ENCODE data around the gene ZBTB17. TPM values are rescaled to one million over a fixed set of nuclear protein-coding genes. Genes with fewer than 3 reads are reported as not detected.
"Not testable (repeated sequence)": the region's sequence is repeated elsewhere in the genome, so short reads cannot be mapped to it uniquely, and the experiment has no call there.

Gene ZBTB17
- total RNA-seq, 1 donor from 2014 or later = 86.9 TPM

GRCh38 chr1:15916417-15916816 lies 59.5 kb downstream of the ZBTB17 start:
- Mint-ChIP-seq H3K27ac (ENCODE audit: unreplicated experiment) (no peak overlapping the region), H3K27me3 (ENCODE audit: unreplicated experiment) (peaks cover 2% of the 10 kb centered on the region), H3K4me3 (ENCODE audit: unreplicated experiment) (no peak overlapping the region), H3K9me3 (ENCODE audit: unreplicated experiment) (no peaks in the 10 kb centered on the region), H3K36me3 (ENCODE audit: unreplicated experiment) (no peaks in the 10 kb centered on the region), H3K4me1 (ENCODE audit: low read depth, unreplicated experiment) (no peaks in the 10 kb centered on the region)
- no peak for DNase-seq
- TF ChIP-seq CTCF (IDR thresholded peaks at IDR 0.05; ENCODE audit: partially characterized antibody, unreplicated experiment) = no peak

DNA sequence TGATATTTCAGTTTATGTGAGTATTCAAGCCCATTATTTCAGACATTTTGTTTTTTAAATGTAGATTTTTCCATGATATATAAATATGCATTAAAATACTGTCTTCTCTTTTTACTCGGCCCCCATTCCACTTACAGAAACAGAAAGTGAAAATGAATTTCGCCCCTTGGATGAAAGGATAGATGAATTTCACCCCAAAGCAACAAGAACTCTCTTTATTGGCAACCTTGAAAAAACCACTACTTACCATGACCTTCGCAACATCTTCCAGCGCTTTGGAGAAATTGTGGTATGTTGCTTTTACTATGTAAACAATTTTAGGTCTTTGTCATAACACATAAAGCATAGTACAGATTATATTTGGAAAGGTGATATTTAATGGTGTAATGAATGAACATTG lies 59.9 kb downstream of the ZBTB17 start:
- H3K4me3 Mint-ChIP-seq (ENCODE audit: unreplicated experiment) = no peak overlapping the region
- no peak for TF ChIP-seq CTCF (IDR thresholded peaks at IDR 0.05; ENCODE audit: partially characterized antibody, unreplicated experiment)
- no peak for DNase-seq
- no peaks in the 10 kb centered on the region for H3K9me3 Mint-ChIP-seq (ENCODE audit: unreplicated experiment)
- H3K27me3 Mint-ChIP-seq (ENCODE audit: unreplicated experiment) = peaks cover 2% of the 10 kb centered on the region
- H3K27ac Mint-ChIP-seq (ENCODE audit: unreplicated experiment) = no peak overlapping the region
- no peaks in the 10 kb centered on the region for H3K4me1 Mint-ChIP-seq (ENCODE audit: low read depth, unreplicated experiment)
- no peaks in the 10 kb centered on the region for H3K36me3 Mint-ChIP-seq (ENCODE audit: unreplicated experiment)

- not testable (repeated sequence) for DNase-seq; H3K36me3 Mint-ChIP-seq (ENCODE audit: unreplicated experiment); H3K4me1 Mint-ChIP-seq (ENCODE audit: low read depth, unreplicated experiment); H3K27me3 Mint-ChIP-seq (ENCODE audit: unreplicated experiment); H3K4me3 Mint-ChIP-seq (ENCODE audit: unreplicated experiment); H3K9me3 Mint-ChIP-seq (ENCODE audit: unreplicated experiment); H3K27ac Mint-ChIP-seq (ENCODE audit: unreplicated experiment)
Observed at GRCh38 chr1:15913607-15914006, 62.3 kb downstream of the ZBTB17 start.

GRCh38 chr1:15911927-15912326 lies 64.0 kb downstream of the ZBTB17 start:
- H3K9me3 Mint-ChIP-seq (ENCODE audit: unreplicated experiment) = no peaks in the 10 kb centered on the region

GRCh38 chr1:15911141-15911540 lies 64.8 kb downstream of the ZBTB17 start:
- Mint-ChIP-seq H3K27me3 (ENCODE audit: unreplicated experiment) (peaks cover 2% of the 10 kb centered on the region), H3K27ac (ENCODE audit: unreplicated experiment) (no peak overlapping the region), H3K9me3 (ENCODE audit: unreplicated experiment) (no peaks in the 10 kb centered on the region), H3K4me3 (ENCODE audit: unreplicated experiment) (no peak overlapping the region), H3K4me1 (ENCODE audit: low read depth, unreplicated experiment) (no peaks in the 10 kb centered on the region), H3K36me3 (ENCODE audit: unreplicated experiment) (no peaks in the 10 kb centered on the region)
- DNase-seq = no peak
- no peak for TF ChIP-seq CTCF (IDR thresholded peaks at IDR 0.05; ENCODE audit: partially characterized antibody, unreplicated experiment)

More at GRCh38 chr1:15911927-15912326, 64.0 kb downstream of the ZBTB17 start:
- TF ChIP-seq CTCF (IDR thresholded peaks at IDR 0.05; ENCODE audit: partially characterized antibody, unreplicated experiment) = no peak
- Mint-ChIP-seq H3K4me3 (ENCODE audit: unreplicated experiment) (no peak overlapping the region), H3K4me1 (ENCODE audit: low read depth, unreplicated experiment) (no peaks in the 10 kb centered on the region), H3K27ac (ENCODE audit: unreplicated experiment) (no peak overlapping the region), H3K27me3 (ENCODE audit: unreplicated experiment) (peaks cover 2% of the 10 kb centered on the region), H3K36me3 (ENCODE audit: unreplicated experiment) (no peaks in the 10 kb centered on the region)
- no peak for DNase-seq

GRCh38 chr1:15908597-15908996 lies 67.3 kb downstream of the ZBTB17 start:
- Mint-ChIP-seq H3K27me3 (ENCODE audit: unreplicated experiment) (no peaks in the 10 kb centered on the region), H3K4me1 (ENCODE audit: low read depth, unreplicated experiment) (no peaks in the 10 kb centered on the region), H3K4me3 (ENCODE audit: unreplicated experiment) (no peak overlapping the region), H3K27ac (ENCODE audit: unreplicated experiment) (no peak overlapping the region), H3K9me3 (ENCODE audit: unreplicated experiment) (no peaks in the 10 kb centered on the region), H3K36me3 (ENCODE audit: unreplicated experiment) (no peaks in the 10 kb centered on the region)
- no peak for TF ChIP-seq CTCF (IDR thresholded peaks at IDR 0.05; ENCODE audit: partially characterized antibody, unreplicated experiment)
- no peak for DNase-seq
